NCI-H748 treated with DMSO at 0.1 percent for 48 hours (cell line): ENCODE data around the gene HNRNPD.
"Not testable (repeated sequence)": the region's sequence is repeated elsewhere in the genome, so short reads cannot be mapped to it uniquely, and the experiment has no call there.

Experiments
- DNase-seq: peaks from one replicate; lab custom pipeline; 2025; lab: John Stamatoyannopoulos, UW

HNRNPD gene, protein sequence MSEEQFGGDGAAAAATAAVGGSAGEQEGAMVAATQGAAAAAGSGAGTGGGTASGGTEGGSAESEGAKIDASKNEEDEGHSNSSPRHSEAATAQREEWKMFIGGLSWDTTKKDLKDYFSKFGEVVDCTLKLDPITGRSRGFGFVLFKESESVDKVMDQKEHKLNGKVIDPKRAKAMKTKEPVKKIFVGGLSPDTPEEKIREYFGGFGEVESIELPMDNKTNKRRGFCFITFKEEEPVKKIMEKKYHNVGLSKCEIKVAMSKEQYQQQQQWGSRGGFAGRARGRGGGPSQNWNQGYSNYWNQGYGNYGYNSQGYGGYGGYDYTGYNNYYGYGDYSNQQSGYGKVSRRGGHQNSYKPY

GRCh38 chr4:82373816-82374625, at the start of gene HNRNPD:
Gene HNRNPD (minus strand): TSS chr4:82373991. CDS start chr4:82373678, 313 bp downstream.
- peak; percentile 94 for DNase-seq

DNA sequence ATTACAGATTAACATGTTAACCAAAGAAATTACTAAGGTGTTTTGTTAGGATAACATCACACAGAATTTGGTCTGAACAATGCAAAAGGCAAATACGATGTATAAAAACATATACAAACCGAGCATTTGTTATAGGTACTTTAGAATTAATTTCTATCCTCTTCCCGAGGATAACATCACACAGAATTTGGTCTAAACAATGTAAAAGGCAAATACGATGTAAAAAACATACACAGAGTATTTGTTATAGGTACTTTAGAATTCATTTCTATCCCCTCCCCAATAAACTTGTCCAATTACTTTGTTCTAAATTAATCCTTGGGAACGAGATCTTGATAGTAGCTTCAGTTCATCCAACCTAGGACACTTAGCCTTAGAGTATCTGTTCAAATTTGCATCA, 48.8 kb upstream of the HNRNPD start:
- no peak for DNase-seq

DNA sequence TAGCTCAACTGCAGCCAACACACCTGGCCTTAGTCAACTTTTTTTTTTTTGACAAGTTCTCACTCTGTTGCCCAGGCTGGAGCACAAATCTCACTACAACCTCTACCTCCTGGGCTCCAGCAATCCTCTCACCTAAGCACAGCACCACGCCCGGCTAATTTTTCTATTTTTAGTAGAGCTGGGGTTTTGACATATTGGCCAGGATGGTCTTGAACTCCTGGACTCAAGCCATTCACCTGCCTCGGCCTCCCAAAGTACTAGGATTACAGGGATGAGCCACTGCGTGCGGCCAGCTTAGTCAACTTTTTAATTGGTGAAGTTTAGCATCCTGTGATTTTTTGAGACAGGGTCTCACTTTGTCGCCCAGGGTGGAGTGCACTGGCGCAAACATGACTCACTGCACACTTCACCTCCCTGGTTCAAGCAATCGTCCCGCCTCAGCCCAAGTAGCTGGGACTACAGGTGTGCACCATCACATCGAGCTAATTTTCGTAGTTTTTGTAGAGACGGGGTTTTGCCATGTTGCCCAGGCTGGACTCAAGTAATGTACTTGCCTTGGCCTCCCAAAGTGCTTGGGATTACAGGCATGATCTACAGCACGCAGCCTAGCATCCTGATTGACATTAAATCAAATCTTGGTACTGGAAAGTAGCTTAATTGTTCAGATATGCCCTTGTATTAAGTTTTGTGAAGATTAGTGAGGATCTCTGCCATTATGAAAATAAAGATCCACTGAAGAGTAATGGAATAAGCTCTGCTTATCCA, 48.2 kb upstream of the HNRNPD start:
- no peak for DNase-seq

DNA sequence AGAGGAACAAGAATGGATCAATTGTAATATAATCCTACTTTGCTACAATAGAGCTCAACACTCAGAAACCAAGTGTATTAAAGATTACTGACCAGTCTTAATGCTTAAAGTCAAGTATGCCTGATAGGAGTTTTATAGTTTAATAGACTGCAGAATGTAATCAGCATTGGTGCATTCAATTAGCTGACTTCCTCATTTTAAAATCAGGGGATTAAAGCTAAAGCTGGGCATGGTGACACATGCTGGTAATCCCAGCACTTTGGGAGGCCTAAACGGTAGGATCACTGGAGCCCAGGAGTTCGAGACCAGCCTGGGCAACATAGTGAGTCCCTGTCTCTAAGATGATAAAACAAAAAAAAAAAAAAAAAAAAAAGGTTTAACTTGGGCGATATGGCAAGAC, 45.7 kb upstream of the HNRNPD start:
- no peak for DNase-seq

- DNase-seq = no peak
These were observed 42.2 kb upstream of the HNRNPD start for GRCh38 chr4:82415922-82416365.

DNA sequence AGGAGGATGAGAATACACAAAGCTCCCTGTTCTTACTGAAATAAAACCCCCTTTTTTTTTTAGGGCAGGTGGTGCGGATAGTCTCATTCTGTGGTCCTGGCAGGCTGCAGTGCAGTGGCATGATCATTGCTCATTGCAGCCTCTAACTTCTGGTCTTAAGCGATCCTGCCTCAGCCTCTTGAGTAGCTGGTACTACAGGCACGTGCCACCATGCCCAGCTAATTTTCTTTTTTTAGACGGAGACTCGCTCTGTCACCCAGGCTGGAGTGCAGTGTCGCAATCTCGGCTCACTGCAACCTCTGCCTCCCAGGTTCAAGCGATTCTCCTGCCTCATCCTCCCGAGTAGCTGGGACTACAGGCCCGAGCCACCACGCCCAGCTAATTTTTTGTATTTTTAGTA, 41.3 kb upstream of the HNRNPD start:
- not testable (repeated sequence) for DNase-seq

- no peak for DNase-seq
These were observed 29.9 kb upstream of the HNRNPD start for GRCh38 chr4:82403725-82404124.

GRCh38 chr4:82402196-82402775, 28.5 kb upstream of the HNRNPD start:
- DNase-seq = no peak

GRCh38 chr4:82401600-82401999, 27.8 kb upstream of the HNRNPD start:
- no peak for DNase-seq

DNA sequence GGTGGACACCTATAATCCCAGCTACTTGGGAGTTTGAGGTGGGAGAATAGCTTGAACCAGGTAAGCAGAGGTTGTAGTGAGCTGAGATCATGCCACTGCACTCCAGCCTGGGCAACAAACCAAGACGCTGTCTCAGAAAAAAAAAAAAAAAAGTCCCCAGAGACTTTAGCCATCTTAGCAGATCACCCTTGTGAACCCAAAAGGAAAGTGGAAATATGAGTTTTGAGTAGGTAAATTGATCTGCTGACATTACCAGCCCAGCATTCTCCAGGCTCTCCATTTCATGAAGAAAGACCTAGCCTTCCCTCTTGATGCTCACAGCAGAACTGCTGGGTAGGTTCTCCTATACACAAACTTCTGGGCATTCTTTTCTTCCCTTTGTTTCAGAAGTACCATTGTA, 24.5 kb upstream of the HNRNPD start:
- DNase-seq = no peak

DNA sequence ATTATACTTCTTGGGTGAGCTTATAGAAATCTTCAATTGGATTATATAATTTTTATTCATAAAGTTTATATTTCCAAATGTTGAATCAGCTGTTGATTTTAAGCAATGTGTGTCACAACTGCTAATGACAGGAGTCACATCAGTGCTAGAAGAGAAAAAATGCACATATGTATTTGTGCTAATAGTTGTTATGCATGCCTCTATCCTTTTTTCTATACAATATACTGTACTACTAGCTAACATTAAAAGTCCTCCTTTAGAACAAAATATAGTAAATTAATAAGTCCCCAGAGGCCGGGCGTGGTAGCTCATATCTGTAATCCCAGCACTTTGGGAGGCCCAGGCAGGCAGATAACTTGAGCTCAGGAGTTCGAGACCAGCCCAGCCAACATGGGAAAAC, 23.7 kb upstream of the HNRNPD start:
- no peak for DNase-seq

DNA sequence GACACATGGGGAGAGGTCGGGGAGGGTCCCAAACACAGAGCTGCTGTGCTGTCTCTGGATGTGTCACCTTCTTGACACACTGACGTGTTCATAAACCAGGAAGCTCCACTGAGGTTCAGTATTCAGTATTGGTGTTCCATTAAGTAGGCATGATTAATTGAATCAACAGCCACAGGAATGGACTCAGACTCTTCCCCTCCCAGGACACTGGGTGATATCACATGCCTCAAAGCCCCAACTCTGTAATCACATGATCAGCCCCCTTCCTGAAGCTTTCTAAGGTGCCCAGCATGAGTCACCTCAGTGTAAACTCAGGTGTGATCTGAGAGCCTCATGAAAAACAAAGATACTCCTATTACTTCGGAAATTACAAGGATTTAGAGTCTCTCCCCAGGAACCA, 21.1 kb upstream of the HNRNPD start:
- DNase-seq = no peak

DNA sequence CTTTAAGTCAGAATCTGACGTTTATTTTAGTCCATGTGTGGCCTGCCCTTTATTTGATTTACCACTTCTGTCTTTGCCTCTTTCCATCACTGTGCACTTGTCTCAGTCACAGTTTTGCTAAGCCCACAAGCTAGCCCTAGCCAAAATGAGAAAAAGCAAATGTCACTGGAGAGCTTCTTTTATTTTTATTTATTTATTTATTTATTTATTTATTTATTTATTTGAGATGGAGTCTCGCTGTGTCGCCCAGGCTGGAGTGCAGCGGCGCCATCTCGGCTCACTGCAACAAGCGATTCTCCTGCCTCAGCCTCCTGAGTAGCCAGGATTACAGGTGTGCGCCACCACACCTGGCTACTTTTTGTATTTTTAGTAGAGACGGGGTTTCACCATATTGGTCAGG, 16.3 kb upstream of the HNRNPD start:
- not testable (repeated sequence) for DNase-seq

GRCh38 chr4:82388405-82388804, 14.6 kb upstream of the HNRNPD start:
- DNase-seq = no peak

- not testable (repeated sequence) for DNase-seq
These were observed 12.5 kb upstream of the HNRNPD start for GRCh38 chr4:82386312-82386711.

DNA sequence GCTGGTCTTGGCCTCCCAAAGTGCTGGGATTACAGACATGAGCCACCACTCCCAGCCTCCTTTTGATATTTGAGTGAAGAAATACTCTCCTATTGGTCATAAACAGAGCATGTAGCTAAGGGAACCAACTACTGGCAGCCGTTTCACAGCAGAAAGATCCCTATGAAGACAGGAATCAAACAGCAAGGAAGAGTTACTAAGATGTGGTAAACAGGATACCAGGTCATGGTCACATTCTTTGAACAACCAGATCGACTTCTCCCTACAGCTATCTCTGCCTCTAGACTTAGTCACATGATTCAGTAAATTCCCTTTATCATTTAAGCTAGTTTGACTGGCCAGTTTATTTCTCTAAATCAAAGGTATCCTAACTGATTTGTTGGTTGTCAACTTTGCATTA, 9.0 kb upstream of the HNRNPD start:
- no peak for DNase-seq

DNA sequence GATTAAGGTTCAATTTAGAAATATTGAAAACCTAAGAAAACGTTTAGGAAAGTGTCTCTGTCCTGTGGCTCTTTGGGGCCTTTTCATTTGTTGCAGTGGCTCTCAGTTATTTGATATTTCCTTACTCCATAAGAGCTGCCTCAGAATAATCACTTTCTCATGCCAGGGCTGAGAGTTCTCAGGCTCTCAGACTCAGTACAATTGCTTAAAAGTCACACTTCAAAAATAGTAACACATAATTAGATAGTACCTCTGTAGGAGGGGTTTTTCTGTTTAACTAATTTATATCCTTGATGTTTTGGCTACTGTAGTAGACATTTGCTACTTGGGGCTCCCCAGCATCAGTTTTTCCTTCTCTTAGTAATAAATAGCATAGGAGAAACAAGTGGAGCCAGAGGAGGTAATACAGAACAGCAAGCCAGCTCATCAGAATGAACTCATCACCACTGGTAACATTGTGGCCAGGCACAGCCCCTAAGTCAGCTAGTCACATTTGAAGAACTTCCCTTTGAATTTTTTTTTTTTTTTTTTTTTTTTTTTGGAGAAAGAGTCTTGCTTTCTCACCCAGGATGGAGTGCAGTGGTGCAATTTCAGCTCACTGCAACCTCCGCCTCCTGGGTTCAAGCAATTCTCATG, 8.0 kb upstream of the HNRNPD start:
- DNase-seq = no peak

- no peak for DNase-seq
These were observed 7.4 kb upstream of the HNRNPD start for GRCh38 chr4:82381235-82381634.

DNA sequence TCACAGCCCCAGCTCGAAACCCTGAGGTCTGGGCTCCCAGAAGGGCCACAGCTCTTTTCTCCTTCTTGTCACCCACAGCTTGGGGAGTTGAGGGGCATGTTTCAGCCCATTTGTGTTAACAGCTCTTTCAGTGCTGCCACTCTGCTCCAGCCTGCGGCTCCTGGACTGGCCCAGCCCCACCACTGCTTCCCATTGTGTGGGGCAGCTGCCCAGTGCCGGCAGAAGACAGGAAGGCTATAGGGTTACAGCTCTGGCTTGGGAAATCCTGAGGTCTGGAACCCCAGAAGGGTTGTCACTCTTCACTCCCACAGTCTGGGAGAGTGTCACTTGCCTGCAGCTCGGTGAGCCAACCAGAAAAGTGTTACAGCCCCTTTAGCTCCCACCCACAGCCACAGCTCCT, 7.0 kb upstream of the HNRNPD start:
- no peak for DNase-seq

GRCh38 chr4:82380344-82380743, 6.6 kb upstream of the HNRNPD start:
- no peak for DNase-seq

GRCh38 chr4:82376109-82376508, 2.3 kb upstream of the HNRNPD start:
- no peak for DNase-seq

DNA sequence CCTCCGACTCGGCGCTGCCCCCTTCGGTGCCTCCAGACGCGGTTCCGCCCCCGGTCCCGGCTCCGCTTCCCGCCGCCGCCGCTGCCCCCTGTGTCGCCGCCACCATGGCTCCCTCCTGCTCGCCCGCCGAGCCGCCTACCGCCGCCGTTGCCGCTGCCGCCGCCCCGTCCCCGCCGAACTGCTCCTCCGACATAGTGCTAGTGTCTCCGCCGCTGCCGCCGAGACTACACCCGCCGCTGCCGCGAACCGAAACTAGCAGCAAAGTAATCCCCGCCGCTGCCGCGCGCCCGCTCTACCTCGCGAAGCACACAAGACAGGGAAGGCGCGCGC, 340 bp downstream of the HNRNPD start:
- no peak for DNase-seq
